ENCODE data around the gene SSTR3.
"Not testable (repeated sequence)": the region's sequence is repeated elsewhere in the genome, so short reads cannot be mapped to it uniquely, and the experiment has no call there.

The SSTR3 gene

DNA sequence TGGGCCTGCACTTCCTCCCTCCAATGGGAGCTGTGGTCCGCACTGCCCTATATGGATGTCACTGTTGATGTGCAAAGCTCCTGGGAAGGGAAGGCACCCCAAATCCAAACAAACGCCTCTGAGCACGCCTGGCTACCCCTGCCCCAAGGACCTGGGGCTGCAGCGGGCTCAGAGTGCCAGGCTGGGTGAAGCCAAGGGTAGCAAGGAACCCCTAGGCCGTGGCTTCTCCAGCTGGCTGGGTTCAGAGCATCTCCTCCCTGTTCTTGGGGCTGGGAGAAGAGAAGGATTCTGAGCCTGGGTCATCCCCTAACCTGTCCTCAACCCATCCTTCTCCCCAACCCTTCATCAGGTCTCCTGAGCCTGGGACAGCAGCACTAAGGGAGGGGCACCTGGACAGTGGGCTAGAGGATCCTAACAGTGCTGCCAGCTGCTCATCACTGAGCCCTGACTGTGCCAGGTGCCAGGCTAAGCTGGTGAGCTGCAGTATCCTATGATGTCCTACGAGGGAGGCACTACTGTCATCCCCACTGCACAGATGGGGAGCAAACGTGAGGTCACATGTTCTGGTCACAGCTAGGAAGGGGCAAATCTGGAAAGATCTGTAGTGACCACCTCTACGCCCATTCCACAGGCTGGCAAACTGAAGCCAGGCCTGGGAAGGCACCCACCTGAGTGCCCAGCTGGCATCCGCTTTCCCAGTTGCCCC lies 3.0 kb downstream of the SSTR3 start:
- no peak for DNase-seq

- no peak for DNase-seq
Measured at GRCh38 chr22:37208401-37209139, 3.7 kb downstream of the SSTR3 start.

DNA sequence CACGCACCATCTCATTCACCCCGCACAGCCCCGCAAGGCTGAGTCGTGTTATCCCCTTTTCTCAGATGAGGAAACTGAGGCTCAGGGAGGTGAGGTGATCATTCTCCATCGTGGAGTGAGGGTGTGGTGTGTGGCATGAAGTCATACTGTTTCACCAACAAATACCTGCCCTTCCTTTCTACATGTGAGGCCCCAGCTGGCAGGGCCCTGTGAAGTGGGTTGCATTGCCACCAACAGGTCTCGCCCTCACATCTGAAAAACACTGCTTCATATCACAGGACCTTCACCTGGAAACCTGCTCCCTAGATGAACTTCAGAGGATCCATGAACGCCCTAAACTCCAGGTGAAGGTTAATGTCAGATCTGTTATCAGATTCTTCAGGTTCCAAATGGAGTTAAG lies 4.3 kb downstream of the SSTR3 start:
- DNase-seq: no peak

DNA sequence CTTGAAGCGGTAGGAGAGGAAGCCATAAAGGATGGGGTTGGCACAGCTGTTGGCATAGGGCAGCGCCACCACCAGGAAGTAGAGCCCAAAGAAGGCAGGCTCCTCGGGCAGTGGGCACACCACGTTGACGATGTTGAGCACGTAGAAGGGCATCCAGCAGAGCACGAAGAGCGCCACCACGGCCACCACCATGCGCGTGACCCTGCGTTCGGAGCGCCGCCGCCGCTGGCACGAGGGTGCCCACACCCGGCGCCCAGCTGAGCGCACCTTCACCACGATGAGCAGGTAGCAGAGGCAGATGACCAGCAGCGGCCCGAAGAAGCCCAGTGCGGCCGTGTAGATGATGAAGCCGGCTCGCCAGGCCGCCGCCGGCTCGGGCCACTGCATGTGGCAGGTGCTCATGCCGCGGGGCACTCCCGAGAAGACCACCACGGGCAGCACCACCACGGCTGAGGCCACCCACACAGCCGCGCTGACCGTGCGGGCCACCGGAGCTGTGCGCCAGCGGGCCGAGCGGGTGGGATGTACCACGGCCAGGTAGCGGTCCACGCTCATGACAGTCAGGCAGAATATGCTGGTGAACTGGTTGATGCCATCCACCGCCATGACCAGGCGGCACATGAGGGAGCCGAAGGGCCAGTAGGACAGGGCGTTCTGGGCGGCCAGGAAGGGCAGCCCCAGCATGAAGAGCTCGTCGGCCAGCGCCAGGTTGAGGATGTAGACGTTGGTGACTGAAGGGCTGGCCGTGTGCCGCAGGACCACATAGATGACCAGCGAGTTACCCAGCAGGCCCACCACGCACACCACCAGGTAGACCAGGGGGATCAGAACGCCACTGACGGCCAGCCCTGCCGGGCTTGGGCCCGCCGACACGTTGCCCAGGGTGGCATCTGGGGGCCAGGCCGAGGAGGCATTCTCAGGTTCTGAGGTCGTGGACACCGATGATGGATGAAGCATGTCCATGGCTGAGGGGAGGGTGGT lies 5.1 kb downstream of the SSTR3 start:
- DNase-seq: no peak

DNA sequence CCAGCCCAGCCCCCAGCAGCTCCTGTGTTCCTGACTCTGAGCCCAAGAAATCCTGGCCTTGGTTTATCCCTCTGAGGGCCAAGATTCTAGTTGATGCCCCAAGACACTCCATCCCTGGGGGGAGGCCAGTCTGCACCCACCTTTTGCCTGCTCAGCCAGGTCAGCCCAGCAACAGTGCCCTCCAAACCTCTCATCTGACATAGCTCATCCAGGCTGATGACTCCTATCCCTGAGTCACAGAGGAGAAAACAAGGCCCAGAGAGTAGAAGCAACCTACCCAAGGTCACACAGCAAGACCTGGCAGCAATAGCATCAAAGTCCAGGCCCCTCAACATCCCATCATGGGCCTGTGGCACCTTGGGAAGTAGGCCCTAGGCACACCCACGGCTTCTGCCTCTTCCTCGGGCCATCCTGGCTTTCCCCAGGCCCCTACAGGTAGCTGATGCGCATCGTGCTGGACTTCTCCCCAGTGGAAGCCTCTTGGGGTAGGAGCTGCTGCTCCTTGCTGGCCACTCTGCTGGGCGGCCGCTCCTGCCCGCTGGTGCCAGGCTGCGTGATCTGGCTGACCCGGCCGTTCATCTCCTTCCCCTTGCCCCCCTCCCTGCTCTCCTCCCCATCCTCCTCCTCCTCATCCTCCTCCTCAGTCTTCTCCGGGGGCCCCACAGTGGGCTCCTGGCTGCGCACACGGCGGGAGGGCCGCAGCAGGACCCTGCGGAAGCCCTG lies 6.0 kb downstream of the SSTR3 start:
- no peak for DNase-seq

- DNase-seq: no peak
Measured at GRCh38 chr22:37205046-37205445, 7.2 kb downstream of the SSTR3 start.

GRCh38 chr22:37204045-37204655 lies 8.1 kb downstream of the SSTR3 start:
- no peak for DNase-seq

GRCh38 chr22:37203354-37204044 lies 8.8 kb downstream of the SSTR3 start:
- DNase-seq: no peak

GRCh38 chr22:37202716-37203115 lies 9.6 kb downstream of the SSTR3 start:
- DNase-seq: no peak

- DNase-seq: no peak
Measured at GRCh38 chr22:37202001-37202555, 10.2 kb downstream of the SSTR3 start.

DNA sequence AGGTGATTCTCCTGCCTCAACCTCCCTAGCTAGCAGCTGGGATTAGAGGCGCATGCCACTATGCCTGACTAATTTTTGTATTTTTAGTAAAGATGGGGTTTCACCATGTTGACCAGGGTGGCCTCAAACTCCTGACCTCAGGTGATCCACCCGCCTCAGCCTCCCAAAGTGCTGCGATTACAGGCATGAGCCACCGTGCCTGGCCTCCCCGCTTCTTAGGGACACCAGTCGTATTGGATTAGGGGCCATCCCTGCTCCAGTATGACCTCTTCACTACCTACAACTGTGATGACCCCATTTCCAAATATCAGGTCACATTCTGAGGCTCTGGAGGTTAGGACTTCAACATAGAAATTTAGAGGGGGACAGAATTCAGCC lies 10.8 kb downstream of the SSTR3 start:
- DNase-seq: not testable (repeated sequence)

DNA sequence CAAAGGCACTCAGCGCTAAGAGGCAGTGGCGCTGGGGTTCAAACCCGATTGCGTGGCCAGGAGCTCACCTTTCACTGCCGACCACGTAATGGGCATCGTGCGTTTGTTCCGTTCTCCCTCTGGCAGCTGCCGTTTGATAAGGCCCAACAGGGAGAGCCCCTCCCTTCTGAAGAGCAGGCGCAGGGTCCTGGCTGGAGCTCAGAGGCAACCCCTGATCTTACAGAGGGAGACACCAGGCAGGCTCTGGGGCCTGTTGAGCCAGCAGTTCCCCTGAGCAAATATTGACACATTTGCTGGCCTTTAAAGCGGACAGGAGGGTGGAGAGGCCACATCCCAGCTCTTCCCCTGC lies 12.5 kb downstream of the SSTR3 start:
- DNase-seq: no peak

DNA sequence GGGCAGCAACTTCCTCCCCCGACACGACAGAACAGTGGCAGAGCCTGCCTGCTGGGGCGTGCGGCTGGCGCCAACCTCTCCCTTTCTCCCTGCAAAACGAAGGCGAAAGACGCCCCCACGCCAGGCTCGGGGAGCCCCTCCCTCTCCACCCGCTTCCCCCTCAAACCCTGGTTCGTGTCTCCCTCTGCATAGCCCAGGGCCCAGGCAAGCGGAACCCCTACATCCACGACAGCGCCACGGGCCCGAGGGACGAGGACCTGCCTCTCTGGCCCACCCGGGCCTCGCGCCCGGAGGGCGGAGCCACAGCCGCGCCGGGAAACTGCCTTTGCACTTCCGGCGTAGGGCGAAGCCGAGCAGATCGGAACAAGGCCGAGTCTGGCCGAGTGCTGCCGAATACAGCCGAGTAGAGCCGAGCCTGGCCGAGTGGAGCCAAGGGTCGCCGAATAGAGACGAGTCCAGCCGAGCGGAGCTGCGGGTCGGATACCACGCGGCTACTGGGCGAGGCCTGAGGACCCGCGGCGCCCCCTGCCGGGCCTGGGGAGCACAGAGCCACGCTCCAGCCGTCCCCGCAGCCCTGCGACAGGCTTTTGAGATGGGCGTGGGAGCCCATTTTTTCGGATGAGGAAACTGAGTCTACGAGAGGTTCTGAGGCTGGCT lies 13.0 kb downstream of the SSTR3 start:
- peak; percentile 97 for DNase-seq

DNA sequence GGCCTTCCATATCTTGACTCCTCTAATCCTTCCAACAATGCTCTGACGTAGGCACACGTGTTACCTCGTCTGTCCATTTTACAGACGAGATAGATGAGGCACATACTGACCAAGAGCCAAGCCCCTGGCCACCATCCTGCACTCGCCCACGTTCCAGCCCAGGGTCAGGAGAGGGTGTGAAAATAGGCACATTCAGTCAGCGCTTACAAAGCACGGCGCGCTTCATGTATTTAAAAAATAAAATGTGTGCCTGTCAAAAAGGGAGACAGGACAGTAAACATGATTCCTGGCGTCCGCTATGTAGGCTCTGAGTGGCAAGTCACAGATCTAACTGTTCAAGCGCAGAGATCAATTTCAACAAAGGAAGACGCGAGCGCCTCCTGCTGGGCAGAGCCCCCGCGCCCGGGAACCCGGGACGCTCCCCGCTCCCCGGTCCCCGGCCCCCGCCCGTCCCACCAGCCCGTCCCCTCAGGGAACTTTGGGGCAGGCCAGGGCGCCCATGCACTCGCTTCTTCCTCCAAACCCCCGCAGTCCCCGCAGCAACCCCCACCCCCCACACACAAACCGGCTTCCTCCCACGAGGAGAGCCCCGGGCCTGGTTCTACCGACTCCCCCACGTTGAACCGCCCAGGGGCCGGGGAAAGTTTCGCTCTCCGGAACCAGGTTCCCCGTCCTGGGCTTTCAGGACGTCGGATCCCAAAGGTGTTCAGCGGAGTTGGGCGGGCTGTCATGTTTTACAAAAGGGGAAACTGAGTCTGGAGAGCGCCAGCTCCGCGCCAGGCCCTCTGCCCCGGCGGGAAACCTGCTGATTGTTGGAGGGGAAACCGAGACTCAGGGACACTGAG lies 13.8 kb downstream of the SSTR3 start:
- peak; percentile 86 for DNase-seq

- DNase-seq: no peak
Measured at GRCh38 chr22:37197451-37198257, 14.6 kb downstream of the SSTR3 start.

GRCh38 chr22:37196539-37197450 lies 15.5 kb downstream of the SSTR3 start:
- DNase-seq: no peak

DNA sequence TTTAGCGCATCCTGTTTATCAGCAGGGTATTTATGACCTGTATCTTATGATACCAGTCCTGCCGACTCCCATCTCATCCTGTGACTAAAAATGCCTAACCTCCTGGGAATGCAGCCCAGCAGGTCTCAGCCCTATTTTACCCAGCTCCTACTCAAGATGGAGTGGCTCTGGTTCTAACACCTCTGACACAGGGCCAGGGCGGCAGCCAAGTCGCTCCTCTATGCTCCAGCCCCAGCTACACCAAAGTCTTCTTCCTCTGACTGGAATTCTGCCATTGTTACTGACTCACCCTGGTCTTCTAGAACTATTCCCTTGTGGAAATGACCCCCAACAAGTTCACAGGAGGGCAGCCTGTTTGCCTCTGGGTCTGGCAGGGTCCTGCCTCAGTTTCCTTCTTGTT lies 16.4 kb downstream of the SSTR3 start:
- no peak for DNase-seq

GRCh38 chr22:37194750-37195149 lies 17.5 kb downstream of the SSTR3 start:
- no peak for DNase-seq
